GM19328 (cell line): ENCODE results near the gene CLEC17A.
"Not testable (repeated sequence)": the region's sequence is repeated elsewhere in the genome, so short reads cannot be mapped to it uniquely, and the experiment has no call there.

Experiments
- ATAC-seq: cut with Tn5 transposase; IDR thresholded peaks from one replicate; pipeline ENCODE4 v1.9.1; 2021; ENCODE audit warnings: mild to moderate bottlenecking, moderate library complexity; ENCODE audit not compliant: unreplicated experiment

CLEC17A gene, protein sequence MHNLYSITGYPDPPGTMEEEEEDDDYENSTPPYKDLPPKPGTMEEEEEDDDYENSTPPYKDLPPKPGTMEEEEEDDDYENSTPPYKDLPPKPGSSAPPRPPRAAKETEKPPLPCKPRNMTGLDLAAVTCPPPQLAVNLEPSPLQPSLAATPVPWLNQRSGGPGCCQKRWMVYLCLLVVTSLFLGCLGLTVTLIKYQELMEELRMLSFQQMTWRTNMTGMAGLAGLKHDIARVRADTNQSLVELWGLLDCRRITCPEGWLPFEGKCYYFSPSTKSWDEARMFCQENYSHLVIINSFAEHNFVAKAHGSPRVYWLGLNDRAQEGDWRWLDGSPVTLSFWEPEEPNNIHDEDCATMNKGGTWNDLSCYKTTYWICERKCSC

GRCh38 chr19:14582894-14583340, at the start of gene CLEC17A:
TSS of gene CLEC17A (plus strand) at chr19:14583084. CDS start at chr19:14583161, 77 bp downstream.
- no peak for ATAC-seq

- ATAC-seq, result no peak
Measured at GRCh38 chr19:14533450-14533849, 49.4 kb upstream of the CLEC17A start.

GRCh38 chr19:14536926-14537692, 45.8 kb upstream of the CLEC17A start:
- no peak for ATAC-seq

DNA sequence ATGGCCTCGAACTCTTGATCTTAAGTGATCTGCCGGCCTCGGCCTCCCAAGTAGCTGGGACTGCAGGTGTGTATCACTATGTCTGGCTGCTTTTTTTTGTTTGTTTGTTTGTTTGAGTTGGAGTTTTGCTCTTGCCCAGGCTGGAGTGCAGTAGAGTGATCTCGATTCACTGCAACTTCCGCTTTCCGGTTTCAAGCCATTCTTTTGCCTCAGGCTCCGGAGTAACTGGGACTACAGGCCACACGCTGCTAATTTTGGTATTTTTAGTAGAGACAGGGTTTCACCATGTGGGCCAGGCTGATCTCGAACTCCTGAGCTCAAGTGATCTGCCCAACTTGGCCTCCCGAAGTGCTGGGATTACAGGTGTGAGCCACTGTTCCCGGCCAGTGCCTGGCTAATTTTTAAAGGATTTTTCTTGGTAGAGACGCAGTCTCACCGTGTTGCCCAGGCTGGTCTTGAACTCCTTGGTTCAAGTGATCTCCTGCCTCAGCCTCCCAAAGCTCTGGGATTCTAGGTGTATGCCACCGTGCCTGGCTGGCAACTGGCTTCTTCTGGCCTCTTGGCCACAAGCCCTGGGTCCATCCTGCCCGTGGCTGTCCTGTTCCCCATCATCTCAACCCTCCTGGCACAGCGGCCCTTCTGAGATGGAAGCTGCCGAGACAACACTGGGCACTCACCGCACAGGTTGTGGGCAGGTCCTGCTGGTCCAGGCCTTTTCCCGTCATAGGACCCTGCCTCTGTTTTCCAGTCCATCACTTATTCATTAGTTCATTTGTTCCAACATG, 42.0 kb upstream of the CLEC17A start:
- no peak for ATAC-seq

DNA sequence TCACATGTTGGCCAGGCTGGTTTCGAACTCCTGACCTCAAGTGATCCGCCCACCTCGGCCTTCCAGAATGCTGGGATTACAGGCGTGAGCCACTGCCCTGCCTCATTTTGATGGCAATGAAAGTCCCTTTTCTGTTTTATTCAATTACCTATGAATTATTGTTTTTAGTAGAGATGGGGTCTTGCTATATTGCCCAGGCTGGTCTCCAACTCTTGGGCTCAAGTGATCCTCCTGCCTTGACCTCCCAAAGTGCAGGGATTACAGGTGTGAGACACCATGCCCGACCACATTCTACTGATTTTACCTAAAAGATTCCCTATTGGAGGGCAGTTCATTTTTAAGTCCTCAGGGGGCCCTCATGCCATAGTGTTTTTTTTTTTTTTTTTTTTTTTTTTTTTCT, 40.9 kb upstream of the CLEC17A start:
- not testable (repeated sequence) for ATAC-seq

- ATAC-seq, result no peak
Measured at GRCh38 chr19:14542711-14543328, 40.1 kb upstream of the CLEC17A start.

DNA sequence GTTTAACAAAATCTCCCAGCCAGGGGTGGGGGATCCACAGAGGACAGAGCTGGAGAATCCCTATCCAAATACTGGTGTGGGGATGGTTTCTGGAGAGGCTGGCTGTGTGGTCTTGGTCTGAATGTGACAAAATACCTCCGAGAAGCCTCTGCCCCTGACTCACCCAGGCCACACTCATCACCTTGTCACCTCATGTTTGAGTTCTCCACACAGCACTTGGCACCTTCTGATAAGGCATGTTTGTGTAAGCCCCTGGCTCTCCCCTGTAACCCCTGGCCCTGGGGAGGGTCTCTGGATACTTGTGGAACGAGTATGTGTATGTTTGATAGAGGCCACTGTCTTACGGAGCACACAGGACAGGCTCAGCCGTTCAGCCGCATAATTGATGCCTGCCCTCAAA, 38.8 kb upstream of the CLEC17A start:
- no peak for ATAC-seq

DNA sequence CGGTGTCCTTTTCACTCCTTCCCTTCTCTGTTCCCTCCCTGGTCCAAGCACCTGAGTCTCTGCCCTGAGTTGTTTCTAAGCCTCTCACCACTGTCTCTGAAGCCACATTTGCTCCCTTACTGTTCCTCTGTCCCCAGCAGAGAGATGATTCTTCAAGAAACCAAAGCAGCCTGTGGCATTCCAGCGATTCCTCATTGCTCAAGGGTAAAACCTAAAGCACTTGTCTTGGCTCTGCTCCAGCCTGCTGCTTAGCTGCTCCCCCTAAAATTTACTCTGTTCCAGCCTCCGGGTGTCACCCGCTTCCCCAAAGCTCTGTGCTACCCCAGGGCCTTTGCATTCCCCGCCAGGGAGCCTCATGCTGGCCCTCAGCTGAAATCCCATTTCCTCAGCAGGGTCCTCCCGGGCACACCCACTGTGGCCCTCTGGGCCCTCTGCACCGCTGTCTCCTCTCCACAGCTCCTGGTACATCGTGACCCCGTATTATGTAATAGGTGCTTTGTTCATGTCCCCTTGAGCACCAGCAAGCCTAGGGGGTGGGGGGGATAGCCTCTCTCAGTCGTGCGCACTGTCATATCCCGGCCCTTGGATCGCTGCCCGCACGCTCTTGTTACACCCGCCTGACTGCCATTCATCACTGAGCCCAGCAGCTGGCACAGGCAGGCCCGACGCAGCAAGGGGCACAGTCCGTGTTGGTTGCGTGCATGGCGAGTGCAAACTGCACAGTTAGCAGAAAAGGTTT, 37.7 kb upstream of the CLEC17A start:
- ATAC-seq, result no peak

- ATAC-seq, result no peak
Measured at GRCh38 chr19:14545716-14546082, 37.2 kb upstream of the CLEC17A start.

- ATAC-seq, result no peak
Measured at GRCh38 chr19:14550201-14550754, 32.6 kb upstream of the CLEC17A start.

- not testable (repeated sequence) for ATAC-seq
Measured at GRCh38 chr19:14551134-14552005, 31.5 kb upstream of the CLEC17A start.

GRCh38 chr19:14552006-14552360, 30.9 kb upstream of the CLEC17A start:
- not testable (repeated sequence) for ATAC-seq

DNA sequence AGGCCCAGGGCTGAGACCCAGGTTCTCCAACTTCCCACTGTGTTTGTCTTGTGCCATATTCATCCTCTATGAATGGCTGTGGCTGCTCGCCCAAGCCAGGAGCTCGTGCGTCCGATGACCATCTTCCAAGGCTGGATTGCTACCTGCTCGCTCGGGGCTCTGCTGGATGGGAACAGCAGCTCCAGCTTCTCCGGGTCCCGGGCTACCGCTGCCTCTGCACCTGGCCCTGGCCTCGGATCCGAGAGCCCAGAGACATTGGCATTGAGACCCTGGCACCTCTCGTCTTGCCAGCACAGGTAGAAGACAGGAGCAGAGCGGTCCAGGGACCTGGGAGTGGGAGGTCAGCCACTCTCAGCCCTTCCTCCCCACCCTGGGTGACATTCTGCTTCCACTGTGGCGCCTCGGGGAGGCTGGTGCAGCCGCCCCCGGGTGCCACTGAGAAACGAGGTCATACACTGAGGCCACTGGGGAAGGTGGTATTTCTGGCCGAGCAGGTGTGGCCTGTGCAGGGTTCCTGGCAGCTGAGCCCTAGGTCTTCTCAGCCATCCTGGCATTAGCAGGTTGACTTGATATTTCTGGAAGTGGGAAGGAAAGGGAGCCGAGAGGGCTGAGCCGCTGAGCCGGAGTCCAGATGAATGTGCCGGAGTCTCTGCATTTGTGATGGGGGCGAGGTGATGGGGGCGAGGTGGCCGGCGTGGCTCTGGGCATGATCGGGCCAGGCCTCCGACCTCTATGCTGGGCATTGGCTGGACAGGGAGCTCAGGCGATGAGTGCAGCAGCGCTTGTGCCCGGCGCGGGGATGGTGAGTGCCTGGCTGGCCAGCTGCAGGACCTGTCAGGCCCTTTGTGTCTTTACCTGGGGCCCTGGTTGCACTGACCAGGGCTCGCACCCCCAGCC, 29.6 kb upstream of the CLEC17A start:
- no peak for ATAC-seq

GRCh38 chr19:14553939-14554243, 29.0 kb upstream of the CLEC17A start:
- ATAC-seq, result no peak

- no peak for ATAC-seq
Measured at GRCh38 chr19:14554382-14554812, 28.5 kb upstream of the CLEC17A start.

GRCh38 chr19:14555918-14556661, 26.8 kb upstream of the CLEC17A start:
- no peak for ATAC-seq

GRCh38 chr19:14556662-14557188, 26.2 kb upstream of the CLEC17A start:
- no peak for ATAC-seq
